Psoas muscle (tissue), 8 donors: ENCODE results near the gene MARF1. TPM values are rescaled to one million over a fixed set of nuclear protein-coding genes. Genes with fewer than 3 reads are reported as not detected.
A peak's percentile ranks its signal among the peaks of the same experiment; 100 is the strongest.

ENCODE experiments used
- ATAC-seq, 4 donors: fragments of 200-7000 bp; cut with Tn5 transposase; one replicate each; pipeline ENCODE4 v1.9.1; 2020; ENCODE audit warnings: moderate library complexity in 3 of 4, mild to moderate bottlenecking in 2 of 4
- DNase-seq, 2 donors: peaks; one replicate each; pipeline ENCODE4 v3.0.0-alpha.2; 2020
- H3K27ac ChIP-seq: fragments of 200-600 bp; one replicate; pipeline ENCODE4 v1.8.0; 2022
- H3K27me3 ChIP-seq, 3 donors: fragments of 200-600 bp in 1 of 3; one replicate each; pipeline versions ENCODE4 v1.6.1 to v1.8.0; 2013 to 2022; ENCODE audit warnings: low read length in 2 of 3, mild to moderate bottlenecking in 2 of 3, moderate library complexity in 1 of 3; ENCODE audit not compliant: insufficient read depth in 3 of 3
- H3K36me3 ChIP-seq, 2 donors: fragments of 200-600 bp in 1 of 2; one replicate each; pipeline versions ENCODE4 v1.6.1 to v1.8.0; 2013 to 2022; ENCODE audit warnings: low read depth in 1 of 2, mild to moderate bottlenecking in 1 of 2, moderate library complexity in 1 of 2; ENCODE audit not compliant: insufficient read depth in 1 of 2
- H3K4me1 ChIP-seq: fragments of 200-600 bp; one replicate; pipeline ENCODE4 v1.8.0; 2022
- H3K4me3 ChIP-seq: fragments of 200-600 bp; one replicate; pipeline ENCODE4 v1.8.0; 2022; ENCODE audit warnings: mild to moderate bottlenecking
- H3K9me3 ChIP-seq: fragments of 200-600 bp; one replicate; pipeline ENCODE4 v1.8.0; 2022
- WGBS, 3 donors: extraction: QIAGEN DNeasy Blood & Tissue Kit; methylation state at CpG; one replicate each; pipeline versions ENCODE4 v1.1.6 to v1.1.7; 2013; 5-methylcytosine and 5-hydroxymethylcytosine counted together
- intact Hi-C, 2 donors: fragments of 100-400 bp; cut with DNase I; formaldehyde crosslinking; loops; one replicate each; pipeline versions ENCODE4 v1.11.0 to v1.14.2; 2022
- polyA plus RNA-seq, 3 donors: library from polyadenylated mRNA; stranded (reverse); fragments of 200-250 nt; gene quantifications; one replicate each; pipeline ENCODE4 v1.2.3, GENCODE V29; 2013
- total RNA-seq, 4 donors: library from RNA; stranded (reverse); fragmentation: NEBNext Ultra II Directional in 2 of 4; extraction: Animal tissue kit (Norgen Biotek cat#: 25700) in 2 of 4; gene quantifications; one replicate each; pipeline versions ENCODE4 v1.2.1 to v1.2.4, GENCODE V29; 2021 to 2023
- TF ChIP-seq, protein P1 (sequence below): fragments of 200-600 bp; IDR thresholded peaks from one replicate; pipeline ENCODE4 v1.8.0; 2022; ENCODE audit warnings: antibody characterized with exemption
- donor health status: healthy with polysubstance abuse.
- donor health status: DM: no; HTN: no; CAD: no; lungs with moderate emphysema.
- donor health status: Bipolar disorder and iron deficiency.
- donor health status: healthy.
- donor health status: DM: yes; HTN: yes; CAD: no.
- donor health status: DM: no; HTN: no; CAD: no.
- donor health status: DM: no; HTN: no; CAD: no.
- donor health status: DM: yes; HTN: yes; CAD: no.

MARF1 gene
- total and polyA plus RNA-seq, 7 donors, result 13.4 to 91.5 (median 41.7) TPM

DNA sequence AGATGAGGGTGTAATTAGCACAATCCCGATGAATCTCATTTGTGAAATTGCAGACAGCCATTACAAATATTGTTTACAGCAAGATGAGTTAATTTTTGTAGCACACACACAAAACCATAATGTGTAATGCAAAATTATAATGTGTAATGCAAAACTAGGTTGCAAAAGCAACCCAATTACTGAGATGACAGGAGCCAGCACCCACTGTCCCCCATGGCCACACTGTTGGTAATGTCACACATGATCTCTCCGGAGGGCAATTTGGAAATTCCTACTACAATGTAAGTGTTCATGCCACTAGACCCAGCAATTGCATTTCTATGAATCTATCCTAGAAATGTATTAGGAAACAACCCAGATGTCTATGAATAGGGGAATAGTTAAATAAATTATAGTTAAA is 76.9 kb downstream of the MARF1 start:
- TF ChIP-seq, protein P1, sequence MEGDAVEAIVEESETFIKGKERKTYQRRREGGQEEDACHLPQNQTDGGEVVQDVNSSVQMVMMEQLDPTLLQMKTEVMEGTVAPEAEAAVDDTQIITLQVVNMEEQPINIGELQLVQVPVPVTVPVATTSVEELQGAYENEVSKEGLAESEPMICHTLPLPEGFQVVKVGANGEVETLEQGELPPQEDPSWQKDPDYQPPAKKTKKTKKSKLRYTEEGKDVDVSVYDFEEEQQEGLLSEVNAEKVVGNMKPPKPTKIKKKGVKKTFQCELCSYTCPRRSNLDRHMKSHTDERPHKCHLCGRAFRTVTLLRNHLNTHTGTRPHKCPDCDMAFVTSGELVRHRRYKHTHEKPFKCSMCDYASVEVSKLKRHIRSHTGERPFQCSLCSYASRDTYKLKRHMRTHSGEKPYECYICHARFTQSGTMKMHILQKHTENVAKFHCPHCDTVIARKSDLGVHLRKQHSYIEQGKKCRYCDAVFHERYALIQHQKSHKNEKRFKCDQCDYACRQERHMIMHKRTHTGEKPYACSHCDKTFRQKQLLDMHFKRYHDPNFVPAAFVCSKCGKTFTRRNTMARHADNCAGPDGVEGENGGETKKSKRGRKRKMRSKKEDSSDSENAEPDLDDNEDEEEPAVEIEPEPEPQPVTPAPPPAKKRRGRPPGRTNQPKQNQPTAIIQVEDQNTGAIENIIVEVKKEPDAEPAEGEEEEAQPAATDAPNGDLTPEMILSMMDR, result no peak
- no peak for DNase-seq
- peaks cover 11% of the 10 kb centered on the region for H3K4me1 ChIP-seq
- no peak overlapping the region for H3K27ac ChIP-seq
- H3K4me3 ChIP-seq, result no peak overlapping the region
- H3K27me3 ChIP-seq, result no peaks in the 10 kb centered on the region
- 90 to 100% (median 92%) methylated on average over 2 of the region's 2 CpGs for WGBS, 3 donors
- H3K36me3 ChIP-seq, result peaks cover 0 to 3% of the 10 kb centered on the region in 2 donors
- intact Hi-C loops, result no loop called here
- no peaks in the 10 kb centered on the region for H3K9me3 ChIP-seq
- no peak for ATAC-seq

DNA sequence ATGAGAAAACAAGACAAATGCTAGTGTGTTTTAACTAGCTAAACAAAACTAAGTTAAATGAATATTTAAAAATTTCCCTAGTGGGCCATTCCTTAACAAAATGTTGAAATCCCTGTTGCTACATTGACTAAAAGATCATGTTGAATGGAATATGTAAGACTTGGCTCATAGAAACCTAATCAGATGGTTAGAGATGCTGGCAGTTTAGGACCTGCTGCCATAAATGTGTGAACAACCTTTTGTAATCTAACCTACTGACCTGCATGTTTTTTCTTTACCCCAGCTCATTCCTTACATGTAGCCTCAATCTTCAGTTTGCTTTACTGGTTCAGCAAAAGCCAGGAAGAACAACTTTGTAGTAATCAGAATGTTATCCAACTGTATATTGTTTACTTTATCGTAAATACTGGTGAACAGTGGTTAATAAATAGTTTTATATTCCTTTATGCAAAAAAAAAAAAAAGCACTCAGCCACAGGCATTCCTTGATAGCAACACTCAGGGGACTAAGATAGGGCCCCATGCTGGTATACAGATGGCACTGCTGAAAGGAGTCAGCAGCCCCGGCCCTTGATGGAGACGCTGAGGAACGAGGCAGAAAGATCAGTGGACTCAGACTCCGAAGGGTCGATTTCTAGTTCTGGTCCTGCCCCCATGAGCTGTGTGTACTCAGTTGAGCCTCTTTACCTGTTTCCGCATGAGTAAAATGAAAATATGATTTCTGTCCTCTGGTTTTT is 78.2 kb downstream of the MARF1 start:
- Histone ChIP-seq H3K4me1 (peaks cover 11% of the 10 kb centered on the region), H3K9me3 (no peaks in the 10 kb centered on the region), H3K27me3 (no peaks in the 10 kb centered on the region), H3K36me3 (peaks cover 0 to 3% of the 10 kb centered on the region in 2 donors), H3K4me3 (no peak overlapping the region), H3K27ac (peak overlapping the region; percentile 81)
- intact Hi-C loops, result loop anchor here in 1 of 2 donors (5.0 kb wide), 1 partner anchor 43 kb away; no protein-coding TSS in a partner anchor
- WGBS, 3 donors, result 91 to 95% (median 92%) methylated on average over 7 of the region's 7 CpGs
- no peak for DNase-seq
- no peak for ATAC-seq
- TF ChIP-seq, protein P1, result no peak

DNA sequence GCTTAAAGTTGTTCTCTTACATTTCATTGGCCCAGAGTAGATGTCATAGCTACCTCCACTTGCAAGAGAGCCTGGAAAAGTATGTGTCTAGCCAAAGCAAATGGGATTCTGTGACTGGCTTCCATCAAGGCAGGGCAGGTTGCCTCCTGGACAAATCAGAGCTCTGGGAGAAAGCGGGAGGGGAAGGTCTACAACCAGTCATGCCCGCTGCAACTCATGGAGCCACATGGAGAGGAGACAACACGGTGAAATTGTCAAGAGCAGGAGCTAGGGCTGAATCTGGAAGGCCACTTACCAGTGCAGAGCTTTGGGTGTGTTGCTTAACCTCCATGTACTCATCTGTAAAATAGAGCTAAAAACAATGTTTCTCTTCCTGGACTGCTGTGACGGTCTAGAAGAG is 83.8 kb downstream of the MARF1 start:
- Histone ChIP-seq H3K4me1 (peaks cover 8% of the 10 kb centered on the region), H3K27ac (no peak overlapping the region), H3K9me3 (no peaks in the 10 kb centered on the region), H3K27me3 (no peaks in the 10 kb centered on the region), H3K4me3 (no peak overlapping the region), H3K36me3 (no peaks in the 10 kb centered on the region)
- DNase-seq (no peak), ATAC-seq (no peak)
- intact Hi-C loops, result no loop called here
- TF ChIP-seq, protein P1, result no peak
- 96 to 97% (median 96%) methylated on average over 4 of the region's 4 CpGs for WGBS, 3 donors

DNA sequence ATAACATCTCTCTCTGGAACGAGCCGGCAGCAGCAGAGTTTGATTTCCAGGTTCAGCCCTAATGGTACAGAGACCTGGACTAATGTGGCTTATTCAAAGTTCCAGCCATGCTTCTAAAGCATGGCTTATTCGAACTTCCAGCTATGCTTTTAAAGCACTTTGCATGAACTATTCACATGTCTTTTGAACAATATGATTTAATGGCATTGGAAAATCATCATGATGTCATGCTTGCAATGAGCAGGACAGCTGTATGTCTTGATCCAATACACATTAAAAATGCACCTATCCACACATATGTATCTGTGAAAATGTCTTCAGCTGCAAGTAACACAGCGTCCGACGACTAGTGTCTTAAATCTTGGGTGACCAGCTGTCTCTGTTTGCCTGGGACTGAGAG is 85.7 kb downstream of the MARF1 start:
- TF ChIP-seq, protein P1, result no peak
- 78 to 83% (median 80%) methylated on average over 6 of the region's 6 CpGs for WGBS, 3 donors

DNA sequence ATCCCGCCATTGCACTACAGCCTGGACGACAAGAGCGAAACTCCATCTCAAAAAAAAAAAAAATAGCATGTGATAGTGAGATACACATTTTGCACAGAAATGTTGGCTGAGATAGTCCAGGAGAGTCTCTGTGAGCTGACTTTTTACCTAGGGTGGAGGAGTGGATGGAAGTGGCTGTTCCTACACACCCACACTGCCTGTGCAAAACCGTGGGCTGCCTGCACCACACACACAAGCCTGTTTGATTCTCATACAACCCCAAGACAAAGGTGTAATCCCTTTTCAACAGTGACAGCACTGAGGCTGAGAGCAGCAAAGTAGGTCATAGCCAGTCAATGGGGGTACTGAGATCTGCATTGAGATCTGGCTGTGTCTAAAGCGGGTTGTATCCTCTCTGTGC is 86.8 kb downstream of the MARF1 start:
- 95 to 98% (median 97%) methylated on average over 5 of the region's 5 CpGs for WGBS, 3 donors
- Histone ChIP-seq H3K27ac (no peak overlapping the region), H3K9me3 (no peaks in the 10 kb centered on the region), H3K4me3 (no peak overlapping the region), H3K27me3 (no peaks in the 10 kb centered on the region), H3K36me3 (no peaks in the 10 kb centered on the region), H3K4me1 (no peaks in the 10 kb centered on the region)
- TF ChIP-seq, protein P1, result no peak
- DNase-seq (no peak), ATAC-seq (no peak)
- intact Hi-C loops, result no loop called here

More for the DNA sequence above, 85.7 kb downstream of the MARF1 start:
- no peak for ATAC-seq
- Histone ChIP-seq H3K27ac (no peak overlapping the region), H3K36me3 (no peaks in the 10 kb centered on the region), H3K27me3 (no peaks in the 10 kb centered on the region), H3K4me1 (peaks cover under 1% of the 10 kb centered on the region), H3K4me3 (no peak overlapping the region), H3K9me3 (no peaks in the 10 kb centered on the region)
- intact Hi-C loops, result no loop called here
- no peak for DNase-seq
